Measurements from ENCODE around the gene PTPRCAP.
A peak's percentile ranks its signal among the peaks of the same experiment; 100 is the strongest.
"Not testable (repeated sequence)": the region's sequence is repeated elsewhere in the genome, so short reads cannot be mapped to it uniquely, and the experiment has no call there.

The PTPRCAP gene

DNA sequence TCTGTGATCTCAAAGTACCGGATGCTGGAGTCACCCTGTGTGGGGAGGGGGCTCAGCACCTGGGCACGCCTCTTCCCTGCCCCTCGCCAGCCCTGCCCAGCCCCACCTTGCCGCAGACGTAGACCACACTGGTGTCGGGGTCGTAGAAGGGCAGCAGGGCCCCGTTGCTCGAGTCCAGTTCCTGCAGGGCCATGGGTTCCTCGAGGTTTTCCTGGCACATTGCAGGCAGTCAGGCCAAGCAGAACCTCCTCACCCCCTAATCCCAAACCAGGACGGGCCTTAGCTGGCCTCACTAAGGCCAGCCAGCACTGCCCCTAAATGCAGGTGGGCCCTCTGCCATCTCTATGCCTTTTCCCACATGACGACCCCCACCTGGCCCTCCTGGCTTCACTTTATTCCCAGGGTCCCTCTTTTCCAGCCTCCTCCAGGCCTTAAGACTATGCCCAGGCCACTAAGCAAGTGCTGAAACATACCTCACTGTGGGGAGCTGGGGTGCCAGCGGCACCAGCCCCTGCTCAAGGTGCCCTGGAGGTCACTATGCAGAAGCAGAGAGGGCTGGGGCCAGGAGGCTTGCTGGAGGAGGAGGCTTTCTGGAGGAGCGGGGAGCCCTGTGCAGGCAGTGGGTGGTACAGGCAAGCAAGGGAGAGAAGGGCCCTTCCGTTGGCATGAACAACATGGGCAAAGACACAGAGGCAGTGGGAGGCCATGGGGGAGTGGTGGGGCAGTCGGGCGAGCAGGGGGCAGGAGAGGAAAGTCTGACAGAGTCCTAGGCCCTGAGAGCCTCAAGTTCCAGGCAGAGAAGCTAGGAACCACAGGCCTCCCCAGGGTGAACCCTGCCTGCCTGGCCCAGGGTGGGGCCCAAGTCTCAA lies 3.0 kb upstream of the PTPRCAP start:
- DNase-seq: no peak

DNA sequence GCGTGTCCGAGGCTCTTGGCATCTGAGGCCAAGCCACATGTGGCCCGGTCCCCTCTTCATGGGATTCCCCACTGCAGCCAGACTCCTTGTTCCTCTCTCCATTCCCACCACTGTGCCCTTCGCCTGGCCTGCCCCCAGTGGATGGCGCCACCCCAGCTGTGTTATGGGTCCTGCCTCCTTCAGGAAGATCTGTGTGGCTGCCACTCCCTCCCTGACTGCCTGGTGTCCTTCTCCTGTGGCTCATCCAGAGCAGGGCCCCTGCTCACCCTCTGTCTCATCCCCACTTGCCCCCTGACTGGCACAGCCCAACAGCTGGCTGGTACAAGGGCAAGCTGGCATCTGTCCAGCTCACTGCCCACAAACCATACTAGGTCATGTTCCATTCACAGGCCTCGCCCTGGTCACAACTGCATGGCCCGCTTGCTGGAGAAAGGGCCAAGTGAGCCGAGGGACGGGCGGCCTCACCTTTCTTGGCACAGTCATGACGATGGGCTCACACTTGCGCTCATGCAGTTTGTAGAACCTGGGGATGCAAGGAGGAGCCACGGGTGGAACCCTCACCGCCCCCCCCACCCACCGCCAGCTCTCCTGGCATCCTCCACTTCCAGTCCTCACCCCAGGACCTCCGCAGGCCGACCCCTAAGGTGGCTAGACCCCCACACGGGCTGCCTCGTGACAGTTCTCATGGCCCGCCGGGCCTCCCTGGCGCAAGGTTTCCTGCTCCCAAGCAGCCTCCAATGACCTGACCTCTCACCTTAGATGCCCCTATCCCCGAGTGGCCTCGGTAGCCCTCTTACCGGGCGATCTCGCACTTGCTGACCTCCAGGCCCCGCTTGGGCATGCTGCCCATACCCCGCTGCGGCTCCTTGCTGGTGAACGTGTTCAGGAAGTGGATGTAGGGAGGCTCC lies 2.1 kb upstream of the PTPRCAP start:
- no peak for DNase-seq

DNA sequence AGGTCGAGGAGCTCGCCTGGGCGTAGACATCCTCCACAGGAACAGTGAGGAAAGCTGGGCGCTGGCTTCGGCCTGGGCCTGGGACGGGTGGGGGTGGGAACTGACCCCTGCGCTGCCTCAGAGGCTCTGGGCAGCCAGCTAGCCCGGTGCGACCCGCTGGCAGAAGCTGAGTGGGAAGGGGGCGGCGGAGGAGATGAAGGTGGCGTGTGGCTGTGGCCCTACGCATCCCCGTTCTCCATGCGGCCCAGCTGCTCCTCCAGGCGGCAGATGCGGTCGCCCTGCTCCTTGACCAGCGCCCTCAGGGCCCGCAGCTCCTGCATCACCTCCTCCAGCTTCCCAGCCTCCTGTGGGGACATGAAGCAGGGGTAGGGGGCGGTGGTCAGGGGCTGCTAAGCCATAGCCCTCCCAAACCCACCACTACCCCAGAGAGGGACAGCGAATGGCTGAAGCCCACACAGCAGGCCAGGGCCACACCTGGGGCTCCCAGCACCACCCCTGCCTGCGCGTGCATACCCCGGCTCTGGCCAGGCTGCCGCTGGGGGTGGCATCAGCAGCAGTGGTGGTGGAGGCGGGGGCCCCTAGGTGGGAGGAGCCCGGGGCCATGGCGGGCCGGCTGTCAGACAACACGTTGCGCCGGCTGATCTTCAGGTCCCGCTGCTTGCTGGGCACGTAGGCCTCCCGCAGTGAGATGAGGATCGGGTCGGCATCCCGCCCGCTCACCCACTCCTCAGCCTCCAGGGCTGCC lies 848 bp upstream of the PTPRCAP start:
- DNase-seq: no peak

DNA sequence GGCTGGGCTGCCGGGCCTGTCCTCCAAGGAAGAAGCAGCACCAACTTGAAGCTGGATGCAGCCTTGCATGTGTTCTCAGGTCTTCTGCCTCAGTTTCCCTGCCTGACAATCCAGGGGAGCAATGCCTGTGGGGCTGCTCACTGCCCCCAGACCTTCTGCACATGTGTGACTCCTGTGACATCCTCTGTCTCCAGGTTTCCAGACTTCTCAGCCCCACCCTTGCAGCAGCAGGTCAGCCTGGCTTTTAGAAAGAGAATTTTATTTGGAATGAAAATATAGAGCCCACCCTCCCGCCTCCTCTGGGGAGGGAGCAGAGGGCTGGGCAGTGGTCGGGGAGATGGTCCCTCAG lies 301 bp upstream of the PTPRCAP start:
- no peak for DNase-seq

DNA sequence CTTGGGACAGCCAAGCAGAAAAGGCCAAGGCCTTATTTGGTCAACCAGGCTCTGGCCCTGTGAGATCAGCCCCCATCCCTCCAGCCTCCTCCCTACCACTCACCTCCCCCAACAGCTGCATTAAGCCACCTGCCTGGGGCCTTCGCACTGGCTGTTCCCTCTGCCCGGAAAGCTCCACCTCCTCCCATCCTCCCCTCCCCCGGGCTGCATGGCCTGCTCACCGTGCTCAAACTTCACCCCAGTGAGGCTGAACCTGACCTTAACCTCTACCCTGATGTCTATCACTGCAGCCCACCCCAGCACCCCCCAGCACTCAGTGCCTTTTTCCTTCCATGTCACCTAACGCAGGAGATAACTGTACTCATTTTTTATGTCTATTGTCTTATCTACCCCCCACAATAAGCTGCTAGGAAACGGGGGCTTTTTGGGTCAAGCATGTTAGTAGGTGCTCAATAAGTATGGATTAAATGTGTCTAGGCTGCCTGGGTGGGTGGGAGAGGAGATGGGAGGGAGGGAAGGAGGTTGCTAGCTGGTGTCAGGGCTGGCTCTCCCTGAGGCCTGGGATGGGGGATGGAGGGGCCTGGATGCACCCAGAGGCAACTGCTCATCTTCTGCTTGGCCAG lies 912 bp downstream of the PTPRCAP start:
- no peak for DNase-seq

DNA sequence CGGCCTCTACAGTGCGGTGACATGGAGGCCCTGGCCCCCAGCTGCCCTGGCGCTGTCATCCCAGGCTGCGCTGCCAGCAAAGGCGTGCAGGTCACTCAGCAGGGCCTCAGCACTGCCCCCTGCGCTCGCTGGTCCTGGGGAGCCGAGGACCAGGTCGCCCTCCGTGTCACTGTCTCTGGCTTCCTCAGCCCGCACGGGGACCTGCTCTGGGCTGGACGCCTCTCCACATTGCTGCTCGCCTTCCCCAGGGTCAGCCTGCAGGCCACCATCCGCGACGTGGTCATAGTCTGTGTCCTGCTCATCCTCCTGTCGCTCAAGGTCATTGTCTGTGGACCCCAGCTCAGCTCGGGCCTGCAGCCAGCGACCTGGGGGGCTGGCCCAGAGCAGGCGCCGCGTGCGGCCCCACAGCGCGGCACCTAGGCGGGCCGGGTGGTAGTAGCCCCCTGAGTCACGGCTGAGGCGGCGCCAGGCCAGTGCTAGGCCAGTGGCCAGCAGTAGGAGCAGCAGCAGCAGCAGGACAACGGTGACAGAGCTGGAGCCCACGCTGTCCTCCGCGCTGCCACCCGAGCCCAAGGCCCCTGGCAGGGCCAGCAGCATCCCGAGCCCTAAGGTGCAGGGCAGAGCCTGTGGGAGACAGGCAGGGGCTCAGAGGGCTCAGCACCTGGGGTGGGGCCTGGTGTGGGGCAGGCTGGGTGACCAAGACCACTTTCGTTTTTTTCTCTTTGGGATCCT lies 1.6 kb downstream of the PTPRCAP start:
- DNase-seq: no peak

DNA sequence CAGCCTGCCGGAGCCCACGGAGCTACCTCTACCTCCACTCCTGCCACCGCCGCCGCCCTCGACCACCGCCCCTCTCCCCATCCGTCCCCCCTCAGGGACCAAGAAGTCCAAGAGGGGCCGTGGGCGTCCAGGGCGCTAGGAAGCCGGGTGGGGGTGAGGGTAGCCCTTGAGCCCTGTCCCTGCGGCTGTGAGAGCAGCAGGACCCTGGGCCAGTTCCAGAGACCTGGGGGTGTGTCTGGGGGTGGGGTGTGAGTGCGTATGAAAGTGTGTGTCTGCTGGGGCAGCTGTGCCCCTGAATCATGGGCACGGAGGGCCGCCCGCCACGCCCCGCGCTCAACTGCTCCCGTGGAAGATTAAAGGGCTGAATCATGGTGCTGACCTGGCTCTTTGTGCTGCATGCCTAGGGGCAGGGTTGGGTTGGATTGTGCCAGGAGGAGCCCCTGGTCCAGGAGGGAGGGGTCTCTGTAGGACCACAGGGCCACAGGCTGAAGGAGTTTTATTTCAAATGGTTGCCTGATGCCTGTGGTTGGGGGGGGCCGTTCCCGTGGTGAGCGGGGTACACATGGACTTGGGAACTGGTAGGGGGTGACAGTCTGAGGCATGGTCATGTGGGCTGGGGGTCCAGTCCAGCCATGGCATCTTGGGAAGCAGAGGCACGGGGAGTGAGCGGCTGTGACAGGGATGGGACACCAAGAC lies 2.3 kb downstream of the PTPRCAP start:
- no peak for DNase-seq

DNA sequence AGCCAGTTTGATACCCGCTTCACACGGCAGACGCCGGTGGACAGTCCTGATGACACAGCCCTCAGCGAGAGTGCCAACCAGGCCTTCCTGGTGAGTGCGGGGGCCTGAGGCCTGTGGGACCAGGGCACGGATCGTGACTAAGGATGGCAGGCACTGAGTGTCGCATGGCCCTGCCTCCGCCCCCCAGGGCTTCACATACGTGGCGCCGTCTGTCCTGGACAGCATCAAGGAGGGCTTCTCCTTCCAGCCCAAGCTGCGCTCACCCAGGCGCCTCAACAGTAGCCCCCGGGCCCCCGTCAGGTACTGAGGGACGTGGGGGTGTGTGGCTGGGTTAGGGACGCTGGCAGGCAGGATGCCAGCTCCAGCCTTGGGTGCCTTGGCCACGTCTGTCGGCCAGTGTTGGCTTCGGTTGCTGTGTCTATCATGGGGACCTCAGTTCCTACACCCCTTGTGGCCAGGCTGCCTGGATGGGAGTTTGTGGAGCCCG lies 3.0 kb downstream of the PTPRCAP start:
- DNase-seq: no peak

DNA sequence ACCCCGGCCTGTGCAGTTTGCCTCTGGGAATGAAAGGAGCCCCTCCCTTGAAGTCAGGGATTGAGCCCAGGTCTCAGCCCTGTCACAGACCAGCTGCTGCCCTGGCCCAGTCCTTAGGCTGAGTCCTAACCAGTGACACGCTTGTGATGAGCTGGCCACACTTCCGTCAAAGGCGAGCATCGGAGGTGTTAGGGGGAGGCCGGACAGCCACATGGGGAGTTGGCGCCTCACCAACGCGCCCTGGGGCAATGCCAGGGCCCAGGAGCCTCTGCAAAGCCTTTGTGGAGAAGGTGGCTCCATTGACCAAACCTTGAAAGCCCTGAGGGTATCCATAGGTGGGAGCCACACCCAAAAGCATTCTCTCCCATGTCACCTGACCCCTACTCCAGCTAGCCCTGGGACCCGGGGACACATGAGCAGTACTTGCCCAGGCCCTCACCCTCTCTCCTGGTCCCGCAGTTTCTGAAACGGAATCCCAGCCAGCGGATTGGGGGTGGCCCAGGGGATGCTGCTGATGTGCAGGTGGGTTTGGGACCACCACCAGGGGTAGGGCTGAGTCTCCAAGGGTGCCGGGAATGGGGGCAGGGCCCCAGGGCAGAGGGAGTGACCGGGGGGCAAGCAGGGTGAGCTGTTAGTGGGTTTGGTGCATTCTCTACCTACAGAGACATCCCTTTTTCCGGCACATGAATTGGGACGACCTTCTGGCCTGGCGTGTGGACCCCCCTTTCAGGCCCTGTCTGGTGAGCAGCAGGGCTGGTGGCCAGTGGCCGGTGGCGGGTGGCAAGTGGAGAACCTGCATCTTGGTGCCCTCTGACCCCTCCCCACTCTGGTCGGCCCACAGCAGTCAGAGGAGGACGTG lies 3.7 kb downstream of the PTPRCAP start:
- no peak for DNase-seq

DNA sequence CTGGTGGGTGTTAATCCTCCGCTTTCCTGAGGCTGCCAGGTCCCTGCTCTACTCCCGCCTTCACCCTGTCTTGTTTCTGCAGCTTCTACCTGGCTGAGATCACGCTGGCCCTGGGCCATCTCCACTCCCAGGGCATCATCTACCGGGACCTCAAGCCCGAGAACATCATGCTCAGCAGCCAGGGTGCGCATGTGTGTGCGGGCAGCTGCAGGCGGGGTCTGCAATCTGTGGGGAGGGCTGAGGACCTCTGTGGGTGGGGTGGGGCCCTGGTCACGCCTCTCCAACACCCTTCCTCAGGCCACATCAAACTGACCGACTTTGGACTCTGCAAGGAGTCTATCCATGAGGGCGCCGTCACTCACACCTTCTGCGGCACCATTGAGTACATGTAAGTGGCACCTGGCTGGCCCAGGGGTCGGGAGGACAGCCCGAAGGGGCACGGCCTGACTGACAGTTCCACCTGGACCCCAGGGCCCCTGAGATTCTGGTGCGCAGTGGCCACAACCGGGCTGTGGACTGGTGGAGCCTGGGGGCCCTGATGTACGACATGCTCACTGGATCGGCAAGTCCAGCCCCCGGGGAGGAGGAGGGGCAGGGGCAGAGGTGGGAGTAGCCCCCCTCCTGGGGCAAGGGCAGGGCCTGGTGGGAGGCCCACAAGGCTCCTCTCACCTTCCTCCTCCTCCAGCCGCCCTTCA lies 4.7 kb downstream of the PTPRCAP start:
- DNase-seq: no peak

DNA sequence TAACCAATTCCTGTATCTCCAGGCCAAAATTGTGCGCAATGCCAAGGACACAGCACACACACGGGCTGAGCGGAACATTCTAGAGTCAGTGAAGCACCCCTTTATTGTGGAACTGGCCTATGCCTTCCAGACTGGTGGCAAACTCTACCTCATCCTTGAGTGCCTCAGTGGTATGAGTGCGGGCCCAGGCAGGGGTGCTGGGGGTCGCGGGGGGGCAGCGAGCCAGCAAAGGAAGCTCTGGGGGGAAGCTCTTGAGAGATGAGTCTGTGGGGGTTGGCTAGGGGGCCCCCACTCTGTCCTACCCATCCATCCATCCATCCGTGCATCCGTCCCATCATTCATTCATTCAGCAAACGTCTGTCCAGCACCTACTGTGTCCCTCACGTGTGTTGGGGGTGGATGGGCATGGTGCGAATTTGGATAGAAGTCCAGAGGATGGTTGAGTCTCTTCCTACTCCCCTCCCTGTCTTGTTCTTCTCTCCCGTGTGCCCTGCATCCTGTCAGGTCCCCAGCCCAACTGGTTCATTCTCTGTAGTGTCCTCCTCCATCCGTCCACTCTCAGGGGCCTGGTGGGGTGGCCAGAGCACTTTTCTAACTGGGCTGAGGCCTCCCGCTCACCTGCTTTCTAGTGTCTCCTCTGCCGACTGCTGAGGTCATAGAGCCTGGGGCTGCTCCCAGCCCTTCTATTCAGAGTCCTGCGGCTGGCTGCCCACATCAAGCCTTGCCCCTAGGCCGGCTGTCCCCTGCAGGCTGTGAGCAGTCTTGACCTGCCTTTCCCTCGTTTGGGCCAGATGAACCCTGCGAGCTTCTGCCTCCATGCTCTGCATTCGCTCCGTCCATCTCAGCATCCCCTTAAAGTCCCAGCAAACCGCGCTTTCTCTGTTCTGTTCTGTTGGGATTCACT lies 5.9 kb downstream of the PTPRCAP start:
- DNase-seq: no peak

DNA sequence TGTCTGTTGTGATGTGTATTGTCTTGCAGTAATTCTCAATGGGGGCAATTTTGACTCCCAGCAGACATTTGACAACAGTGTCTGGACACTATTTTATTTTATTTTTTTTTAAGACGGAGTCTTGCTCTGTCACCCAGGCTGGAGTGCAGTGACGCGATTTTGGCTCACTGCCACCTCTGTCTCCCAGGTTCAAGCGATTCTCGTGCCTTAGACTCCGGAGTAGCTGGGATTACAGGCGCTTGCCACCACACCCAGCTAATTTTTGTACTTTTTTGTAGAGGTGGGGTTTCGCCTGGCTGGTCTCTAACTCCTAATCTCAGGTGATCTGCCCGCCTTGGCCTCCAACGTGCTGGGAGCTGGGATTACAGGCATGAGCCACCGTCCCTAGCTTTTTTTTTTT lies 7.8 kb downstream of the PTPRCAP start:
- no peak for DNase-seq

DNA sequence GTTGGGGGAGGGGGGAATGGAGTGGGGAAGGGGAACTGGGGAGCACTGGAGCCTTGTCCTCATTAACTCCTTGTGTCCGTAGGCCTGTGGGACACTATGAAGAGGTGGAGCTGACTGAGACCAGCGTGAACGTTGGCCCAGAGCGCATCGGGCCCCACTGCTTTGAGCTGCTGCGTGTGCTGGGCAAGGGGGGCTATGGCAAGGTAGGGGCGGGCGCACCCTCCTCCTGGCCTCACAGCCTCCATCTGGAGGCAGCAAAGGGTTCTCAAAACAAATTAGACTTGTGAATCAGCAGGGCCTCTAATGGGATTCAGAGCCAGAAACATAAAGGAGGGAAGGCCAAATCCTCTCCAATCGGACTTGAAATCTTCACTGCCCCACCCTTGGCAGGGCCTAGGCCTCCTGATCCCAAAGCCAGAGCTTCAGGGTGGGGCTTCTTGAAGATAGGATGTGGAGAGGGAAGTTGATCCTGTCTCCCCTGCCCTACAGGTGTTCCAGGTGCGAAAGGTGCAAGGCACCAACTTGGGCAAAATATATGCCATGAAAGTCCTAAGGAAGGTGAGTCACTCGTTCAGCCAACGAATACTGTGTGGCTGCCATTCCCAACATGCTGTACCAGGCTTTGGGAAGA lies 8.3 kb downstream of the PTPRCAP start:
- no peak for DNase-seq

DNA sequence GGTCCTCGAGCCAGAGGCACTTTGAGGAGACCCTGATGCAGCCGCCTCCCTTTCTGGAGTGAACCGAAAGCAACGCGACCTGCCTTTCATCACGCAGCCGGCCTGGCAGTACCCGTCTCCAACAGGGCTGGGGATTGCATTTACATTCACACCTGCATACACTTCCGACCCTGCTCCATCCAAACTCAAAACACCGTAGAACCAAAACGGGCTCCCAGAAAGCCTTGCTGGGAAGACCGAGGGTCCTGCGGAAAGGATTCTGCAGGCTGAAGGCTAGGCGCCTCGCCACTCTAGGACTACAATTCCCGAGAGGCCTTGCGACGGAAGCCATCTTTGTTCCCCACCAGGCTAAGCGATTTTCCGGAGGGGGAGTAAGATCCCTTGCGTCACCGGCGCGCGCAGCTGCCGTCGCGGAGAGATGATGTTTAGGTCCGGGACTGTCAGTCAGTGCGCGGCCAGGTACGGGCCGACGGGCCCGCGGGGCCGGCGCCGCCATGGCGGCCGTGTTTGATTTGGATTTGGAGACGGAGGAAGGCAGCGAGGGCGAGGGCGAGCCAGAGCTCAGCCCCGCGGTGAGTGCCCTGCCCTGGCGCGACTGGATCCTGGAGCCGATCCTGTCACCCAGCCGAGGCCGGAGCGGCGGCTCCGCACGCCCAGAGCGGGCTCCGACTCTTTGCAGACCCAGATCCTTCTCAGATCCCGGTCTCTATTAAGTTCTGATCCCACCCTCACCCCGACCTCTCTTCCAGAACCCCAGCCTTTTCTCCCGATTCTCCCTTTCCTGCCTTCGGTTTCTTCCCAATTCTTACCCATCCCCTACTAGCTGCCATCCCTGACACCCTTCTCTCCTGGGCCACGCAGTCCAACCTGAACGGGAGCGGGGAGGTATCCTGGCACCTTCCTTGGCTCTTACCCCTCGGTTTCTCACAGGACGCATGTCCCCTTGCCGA lies 9.2 kb downstream of the PTPRCAP start, which contains the start of gene RPS6KB2:
Gene RPS6KB2 (plus strand): TSS at position 443 of the 950 bp plus-strand sequence. CDS start 52 bp downstream, at position 495.
- peak; percentile 98 for DNase-seq

DNA sequence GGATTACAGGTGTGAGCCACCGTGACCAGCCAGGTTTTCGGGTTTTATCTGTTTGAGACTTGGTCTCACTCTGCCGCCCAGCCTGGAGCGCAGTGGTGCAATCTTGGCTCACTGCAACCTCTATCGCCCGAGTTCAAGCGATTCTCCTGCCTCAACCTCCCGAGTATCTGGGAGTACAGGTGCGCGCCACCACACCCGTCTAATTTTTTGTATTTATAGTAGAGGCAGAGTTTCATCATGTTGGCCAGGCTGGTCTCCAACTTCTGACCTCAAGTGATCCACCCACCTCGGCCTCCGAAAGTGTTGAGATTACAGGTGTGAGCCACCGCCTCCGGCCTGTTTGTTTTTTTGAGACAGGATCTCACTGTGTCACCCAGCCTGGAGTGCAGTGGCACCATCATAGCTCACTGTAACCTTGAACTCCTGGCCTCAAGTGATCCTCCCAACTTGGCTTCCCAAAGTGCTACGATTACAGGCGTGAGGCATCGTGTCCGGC lies 10.1 kb downstream of the PTPRCAP start:
- not testable (repeated sequence) for DNase-seq

DNA sequence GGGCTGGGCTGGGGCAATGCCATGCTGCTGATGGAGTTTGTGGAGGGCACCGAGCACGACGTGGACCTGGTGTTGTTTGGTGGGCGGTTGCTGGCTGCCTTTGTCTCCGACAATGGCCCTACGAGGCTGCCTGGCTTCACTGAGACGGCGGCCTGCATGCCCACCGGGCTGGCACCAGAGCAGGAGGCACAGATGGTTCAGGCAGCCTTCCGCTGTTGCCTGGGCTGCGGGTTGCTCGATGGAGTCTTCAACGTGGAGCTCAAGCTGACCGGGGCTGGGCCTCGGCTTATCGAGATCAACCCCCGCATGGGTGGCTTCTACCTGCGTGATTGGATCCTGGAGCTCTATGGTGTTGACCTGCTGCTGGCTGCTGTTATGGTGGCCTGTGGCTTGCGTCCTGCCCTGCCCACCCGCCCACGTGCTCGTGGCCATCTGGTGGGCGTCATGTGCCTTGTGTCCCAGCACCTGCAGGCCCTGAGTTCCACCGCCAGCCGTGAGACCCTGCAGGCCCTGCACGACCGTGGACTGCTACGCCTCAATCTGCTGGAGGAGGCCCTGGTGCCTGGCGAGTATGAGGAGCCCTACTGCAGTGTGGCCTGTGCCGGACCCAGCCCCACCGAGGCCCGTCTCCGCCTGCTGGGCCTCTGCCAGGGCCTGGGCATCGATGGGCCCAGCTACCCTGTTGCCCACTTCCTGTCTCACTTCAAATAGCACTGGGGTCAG lies 13.4 kb downstream of the PTPRCAP start:
- DNase-seq: no peak

Data from NCI-H345 (cell line).